ENCODE measurements around the gene SATB2. TPM values are rescaled to one million over a fixed set of nuclear protein-coding genes. Genes with fewer than 3 reads are reported as not detected.

Gene SATB2
- polyA plus RNA-seq, 1 of the 3 experiments (the other 2 are of a cell fraction): 0.13 TPM

DNA sequence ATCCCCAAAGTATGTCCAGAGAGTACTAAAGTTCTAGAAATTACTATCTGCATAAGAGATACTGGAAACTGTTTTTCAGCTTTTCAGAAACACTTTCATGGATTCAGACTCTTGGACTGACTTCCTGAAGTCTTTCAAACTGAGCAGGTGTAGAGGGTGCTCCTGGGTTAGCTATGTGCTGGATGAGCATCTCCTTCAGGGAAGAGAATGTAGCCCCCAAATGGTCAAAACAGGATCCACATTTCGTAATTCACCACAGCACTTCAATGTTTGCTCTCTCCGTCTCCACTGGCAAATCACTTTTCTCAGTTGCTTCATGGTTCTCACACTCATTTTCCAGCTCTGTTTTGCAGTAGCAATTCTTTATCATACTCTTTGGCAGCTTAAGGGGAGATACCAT, 23.2 kb upstream of the SATB2 start:
- H4K20me1 ChIP-seq (ENCODE audit: insufficient read depth): no peaks in the 10 kb centered on the region
- H3K4me1 ChIP-seq (ENCODE audit: control insufficient read depth in 1 of 2, insufficient read depth in 2 of 2, low read depth in 1 of 2, low read length in 1 of 2): no peaks in the 10 kb centered on the region
- ChIA-PET CTCF (interaction anchor here (1.0 to 4.3 kb wide), 4 partner anchors 8 to 1166 kb away, joined by 3 to 20 read pairs (median 6); no protein-coding TSS in a partner anchor), POLR2A (no interaction called here)
- no peak for TF ChIP-seq EP300 (IDR thresholded peaks at IDR 0.05; ENCODE audit: borderline replicate concordance in 1 of 2, low read depth in 1 of 2, low read length in 1 of 2)
- no peak for TF ChIP-seq SIN3A (IDR thresholded peaks at IDR 0.05; ENCODE audit: borderline replicate concordance, low read depth, low read length)
- no peak for TF ChIP-seq RFX5 (IDR thresholded peaks at IDR 0.05; ENCODE audit: low read length)
- TF ChIP-seq TCF12 (IDR thresholded peaks at IDR 0.05): no peak
- TF ChIP-seq SMC3 (IDR thresholded peaks at IDR 0.05; ENCODE audit: low read depth, low read length): no peak
- no peak for TF ChIP-seq NRF1 (IDR thresholded peaks at IDR 0.05; ENCODE audit: low read depth, low read length)
- TF ChIP-seq, protein P1, sequence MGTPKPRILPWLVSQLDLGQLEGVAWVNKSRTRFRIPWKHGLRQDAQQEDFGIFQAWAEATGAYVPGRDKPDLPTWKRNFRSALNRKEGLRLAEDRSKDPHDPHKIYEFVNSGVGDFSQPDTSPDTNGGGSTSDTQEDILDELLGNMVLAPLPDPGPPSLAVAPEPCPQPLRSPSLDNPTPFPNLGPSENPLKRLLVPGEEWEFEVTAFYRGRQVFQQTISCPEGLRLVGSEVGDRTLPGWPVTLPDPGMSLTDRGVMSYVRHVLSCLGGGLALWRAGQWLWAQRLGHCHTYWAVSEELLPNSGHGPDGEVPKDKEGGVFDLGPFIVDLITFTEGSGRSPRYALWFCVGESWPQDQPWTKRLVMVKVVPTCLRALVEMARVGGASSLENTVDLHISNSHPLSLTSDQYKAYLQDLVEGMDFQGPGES (IDR thresholded peaks at IDR 0.05; ENCODE audit: low read depth, low read length): no peak
- TF ChIP-seq FOSL2 (IDR thresholded peaks at IDR 0.05; ENCODE audit: borderline replicate concordance, low read depth): no peak
- no peak for TF ChIP-seq FOXJ3 (CRISPR knock-in tag; IDR thresholded peaks at IDR 0.05)
- no peaks in the 10 kb centered on the region for H3K79me2 ChIP-seq (ENCODE audit: insufficient read depth)
- no peak overlapping the region for H3K27ac ChIP-seq (ENCODE audit: low read depth in 2 of 2, low read length in 1 of 2)
- no peaks in the 10 kb centered on the region for H3K9me2 ChIP-seq
- no peak for DNase-seq
- H3F3A ChIP-seq (replicated peaks; ENCODE audit: insufficient read depth): no peaks in the 10 kb centered on the region
- no peaks in the 10 kb centered on the region for H3K9me3 ChIP-seq
- peaks cover 41% of the 10 kb centered on the region; the same call in 1 of the 2 replicates for H3K27me3 ChIP-seq (ENCODE audit: insufficient read depth)
- no peak overlapping the region for H3K9ac ChIP-seq
- no peak overlapping the region for H2AFZ ChIP-seq (ENCODE audit: low read depth)
- no peak overlapping the region for H3K4me2 ChIP-seq
- 4% methylated on average over 2 of the region's 2 CpGs for WGBS (ENCODE audit: low lambda C conversion rate)
- H3K36me3 ChIP-seq (replicated peaks in 1 of 2; ENCODE audit: control insufficient read depth in 1 of 2, insufficient read depth in 2 of 2, low read length in 1 of 2): no peaks in the 10 kb centered on the region
- H3K4me3 ChIP-seq (ENCODE audit: low read depth in 2 of 2, low read length in 1 of 2): no peak overlapping the region

DNA sequence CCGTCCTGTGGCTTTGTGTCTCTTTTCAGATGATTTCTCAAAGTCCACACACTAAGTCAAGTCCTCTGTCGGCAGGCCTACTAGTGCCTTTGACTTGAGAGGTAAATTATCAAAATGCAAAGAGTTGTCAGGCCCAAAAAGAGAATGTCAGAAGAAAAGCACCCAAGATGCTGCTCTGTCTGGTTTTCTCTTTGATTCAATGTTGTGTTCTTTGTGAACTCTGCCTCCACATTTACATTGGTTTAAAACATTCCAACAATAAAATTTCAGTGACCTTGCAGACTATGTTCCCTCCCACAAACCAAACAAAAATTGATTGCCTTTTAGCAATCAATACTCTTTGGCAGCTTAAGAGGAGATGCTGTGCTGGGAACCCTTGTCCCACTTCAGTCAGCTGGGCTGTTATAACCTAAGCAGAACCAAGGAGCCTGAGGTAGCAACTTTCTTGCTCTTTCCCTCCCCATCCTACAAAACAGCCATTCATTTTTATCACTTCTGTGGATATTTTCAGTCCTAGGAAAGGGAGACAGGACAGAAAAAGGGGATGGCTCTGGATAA, 19.6 kb upstream of the SATB2 start:
- Histone ChIP-seq H3K9me2 (no peaks in the 10 kb centered on the region), H3K27me3 (ENCODE audit: insufficient read depth) (peaks cover 46% of the 10 kb centered on the region; the same call in 1 of the 2 replicates), H3K9me3 (no peaks in the 10 kb centered on the region), H3K79me2 (ENCODE audit: insufficient read depth) (no peaks in the 10 kb centered on the region), H4K20me1 (ENCODE audit: insufficient read depth) (no peaks in the 10 kb centered on the region), H3K4me1 (ENCODE audit: control insufficient read depth in 1 of 2, insufficient read depth in 2 of 2, low read depth in 1 of 2, low read length in 1 of 2) (no peaks in the 10 kb centered on the region), H3K4me2 (no peak overlapping the region), H2AFZ (ENCODE audit: low read depth) (no peak overlapping the region), H3K36me3 (replicated peaks in 1 of 2; ENCODE audit: control insufficient read depth in 1 of 2, insufficient read depth in 2 of 2, low read length in 1 of 2) (no peaks in the 10 kb centered on the region), H3F3A (replicated peaks; ENCODE audit: insufficient read depth) (no peaks in the 10 kb centered on the region), H3K27ac (ENCODE audit: low read depth in 2 of 2, low read length in 1 of 2) (no peak overlapping the region), H3K9ac (no peak overlapping the region), H3K4me3 (ENCODE audit: low read depth in 2 of 2, low read length in 1 of 2) (no peak overlapping the region)
- TF ChIP-seq ELF1 (IDR thresholded peaks at IDR 0.05) (no peak), NRF1 (IDR thresholded peaks at IDR 0.05; ENCODE audit: low read depth, low read length) (no peak), FOSL2 (IDR thresholded peaks at IDR 0.05; ENCODE audit: borderline replicate concordance, low read depth) (no peak), EP300 (IDR thresholded peaks at IDR 0.05; ENCODE audit: borderline replicate concordance in 1 of 2, low read depth in 1 of 2, low read length in 1 of 2) (no peak), RXRA (IDR thresholded peaks at IDR 0.05; ENCODE audit: borderline replicate concordance, low read depth) (no peak), RCOR1 (IDR thresholded peaks at IDR 0.05; ENCODE audit: low read length) (no peak), MEF2A (IDR thresholded peaks at IDR 0.05; ENCODE audit: borderline replicate concordance, low read depth) (no peak), MXI1 (IDR thresholded peaks at IDR 0.05; ENCODE audit: low read depth, low read length) (no peak), YY1 (IDR thresholded peaks at IDR 0.05; ENCODE audit: low read depth) (no peak), GABPA (IDR thresholded peaks at IDR 0.05; ENCODE audit: low read depth) (no peak), TCF12 (IDR thresholded peaks at IDR 0.05) (no peak)
- TF ChIP-seq, protein P1 (IDR thresholded peaks at IDR 0.05; ENCODE audit: low read depth, low read length): no peak
- TF ChIP-seq, protein P2, sequence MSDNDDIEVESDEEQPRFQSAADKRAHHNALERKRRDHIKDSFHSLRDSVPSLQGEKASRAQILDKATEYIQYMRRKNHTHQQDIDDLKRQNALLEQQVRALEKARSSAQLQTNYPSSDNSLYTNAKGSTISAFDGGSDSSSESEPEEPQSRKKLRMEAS (IDR thresholded peaks at IDR 0.05; ENCODE audit: low read depth): no peak
- TF ChIP-seq, protein P3, sequence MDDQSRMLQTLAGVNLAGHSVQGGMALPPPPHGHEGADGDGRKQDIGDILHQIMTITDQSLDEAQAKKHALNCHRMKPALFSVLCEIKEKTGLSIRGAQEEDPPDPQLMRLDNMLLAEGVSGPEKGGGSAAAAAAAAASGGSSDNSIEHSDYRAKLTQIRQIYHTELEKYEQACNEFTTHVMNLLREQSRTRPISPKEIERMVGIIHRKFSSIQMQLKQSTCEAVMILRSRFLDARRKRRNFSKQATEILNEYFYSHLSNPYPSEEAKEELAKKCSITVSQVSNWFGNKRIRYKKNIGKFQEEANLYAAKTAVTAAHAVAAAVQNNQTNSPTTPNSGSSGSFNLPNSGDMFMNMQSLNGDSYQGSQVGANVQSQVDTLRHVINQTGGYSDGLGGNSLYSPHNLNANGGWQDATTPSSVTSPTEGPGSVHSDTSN (IDR thresholded peaks at IDR 0.05): no peak
- CTCF ChIA-PET: interaction anchor here (0.7 to 4.3 kb wide), 3 partner anchors 11 to 1171 kb away, joined by 3 to 20 read pairs (median 3); no protein-coding TSS in a partner anchor
- 7% methylated on average over 2 of the region's 2 CpGs for WGBS (ENCODE audit: low lambda C conversion rate)
- DNase-seq: no peak
- POLR2A ChIA-PET: no interaction called here
